WTC11 (cell line): ENCODE measurements around the gene CCDC152. TPM values are rescaled to one million over a fixed set of nuclear protein-coding genes. Genes with fewer than 3 reads are reported as not detected.

Experiments used
- ATAC-seq: fragments of 200-7000 bp; cut with Tn5 transposase; 2 replicates; pipeline ENCODE4 v1.10.0; 2021; ENCODE audit warnings: mild to moderate bottlenecking, moderate library complexity
- CTCF ChIA-PET: fragments of 300-600 bp; sonication (Branson Sonifier 250); formaldehyde crosslinking; loops from one replicate; lab custom pipeline; 2021; ENCODE audit warnings: antibody characterized with exemption; lab: Charles Lee
- POLR2A ChIA-PET: fragments of 350-600 bp; sonication (Branson Sonifier 250); formaldehyde crosslinking; loops from one replicate; lab custom pipeline; 2021; ENCODE audit warnings: antibody characterized with exemption; lab: Charles Lee
- DNase-seq: peaks from one replicate; pipeline ENCODE4 v3.0.0; 2021; ENCODE audit warnings: low spot score
- H3K27ac Mint-ChIP-seq: 2 replicates; pipeline ENCODE4 v1.8.0; 2021; ENCODE audit warnings: mixed read lengths
- H3K27me3 Mint-ChIP-seq: 2 replicates; pipeline ENCODE4 v1.8.0; 2021; ENCODE audit warnings: low read depth, mild to moderate bottlenecking, moderate library complexity, mixed read lengths
- H3K36me3 Mint-ChIP-seq: 2 replicates; pipeline ENCODE4 v1.8.0; 2021; ENCODE audit warnings: mixed read lengths
- H3K4me1 Mint-ChIP-seq: 2 replicates; pipeline ENCODE4 v1.8.0; 2022; ENCODE audit warnings: mixed read lengths
- H3K4me3 Mint-ChIP-seq: 2 replicates; pipeline ENCODE4 v1.8.0; 2021; ENCODE audit warnings: mild to moderate bottlenecking, moderate library complexity, mixed read lengths
- H3K9me3 Mint-ChIP-seq: 2 replicates; pipeline ENCODE4 v1.8.0; 2021; ENCODE audit warnings: mixed read lengths
- AFF4 ChIP-seq: sonication (generic); formaldehyde crosslinking; IDR thresholded peaks from 2 replicates; pipeline ENCODE4 v1.8.1; 2023; ENCODE audit warnings: mild to moderate bottlenecking, missing genetic modification reagents, borderline replicate concordance
- ATF6 ChIP-seq: sonication (generic); formaldehyde crosslinking; IDR thresholded peaks from 2 replicates; pipeline ENCODE4 v1.8.1; 2023; ENCODE audit warnings: mild to moderate bottlenecking, missing genetic modification reagents
- CBFB ChIP-seq: sonication (generic); formaldehyde crosslinking; IDR thresholded peaks from 2 replicates; pipeline ENCODE4 v1.8.1; 2022; ENCODE audit warnings: mild to moderate bottlenecking, low read depth, missing genetic modification reagents
- E2F1 ChIP-seq: sonication (generic); formaldehyde crosslinking; IDR thresholded peaks from 2 replicates; pipeline ENCODE4 v1.8.0; 2022; ENCODE audit warnings: mild to moderate bottlenecking, missing genetic modification reagents
- E2F4 ChIP-seq: sonication (generic); formaldehyde crosslinking; IDR thresholded peaks from 2 replicates; pipeline ENCODE4 v1.8.1; 2022; ENCODE audit warnings: low read depth, mild to moderate bottlenecking, moderate library complexity, missing genetic modification reagents, borderline replicate concordance
- EMX1 ChIP-seq: fragments of 250-450 bp; sonication (Bioruptor Pico); IDR thresholded peaks from 2 replicates; pipeline ENCODE4 v1.8.0; 2021; ENCODE audit warnings: mild to moderate bottlenecking
- ERG ChIP-seq: fragments of 250-450 bp; sonication (Bioruptor Pico); IDR thresholded peaks from 2 replicates; pipeline ENCODE4 v1.8.0; 2021; ENCODE audit warnings: mild to moderate bottlenecking
- JAZF1 ChIP-seq: fragments of 250-450 bp; sonication (Bioruptor Pico); IDR thresholded peaks from 2 replicates; pipeline ENCODE4 v1.9.0; 2021; ENCODE audit warnings: moderate library complexity, mild to moderate bottlenecking, inconsistent platforms
- KAT7 ChIP-seq: sonication (generic); formaldehyde crosslinking; IDR thresholded peaks from 2 replicates; pipeline ENCODE4 v1.8.1; 2023; ENCODE audit warnings: missing genetic modification reagents, mild to moderate bottlenecking, borderline replicate concordance
- NFE2L1 ChIP-seq: sonication (generic); formaldehyde crosslinking; IDR thresholded peaks from 2 replicates; pipeline ENCODE4 v1.8.1; 2023; ENCODE audit warnings: missing genetic modification reagents
- PREB ChIP-seq: sonication (generic); formaldehyde crosslinking; IDR thresholded peaks from 2 replicates; pipeline ENCODE4 v1.8.1; 2022; ENCODE audit warnings: mild to moderate bottlenecking, missing genetic modification reagents, moderate library complexity, borderline replicate concordance
- SMAD4 ChIP-seq: sonication (generic); formaldehyde crosslinking; IDR thresholded peaks from 2 replicates; pipeline ENCODE4 v1.8.0; 2022; ENCODE audit warnings: mild to moderate bottlenecking, missing genetic modification reagents
- TCF7 ChIP-seq: sonication (generic); formaldehyde crosslinking; IDR thresholded peaks from 2 replicates; pipeline ENCODE4 v1.8.0; 2022; ENCODE audit warnings: mild to moderate bottlenecking, low read depth, missing genetic modification reagents, moderate library complexity
- TP53 ChIP-seq: sonication (generic); formaldehyde crosslinking; IDR thresholded peaks from 2 replicates; pipeline ENCODE4 v1.8.1; 2023; ENCODE audit warnings: mild to moderate bottlenecking, missing genetic modification reagents
- USF1 ChIP-seq: sonication (generic); formaldehyde crosslinking; IDR thresholded peaks from 2 replicates; pipeline ENCODE4 v1.8.0; 2022; ENCODE audit warnings: mild to moderate bottlenecking, missing genetic modification reagents
- ZBTB21 ChIP-seq: sonication (generic); formaldehyde crosslinking; IDR thresholded peaks from 2 replicates; pipeline ENCODE4 v1.8.1; 2023; ENCODE audit warnings: mild to moderate bottlenecking, missing genetic modification reagents, borderline replicate concordance
- ZBTB43 ChIP-seq: sonication (generic); formaldehyde crosslinking; IDR thresholded peaks from 2 replicates; pipeline ENCODE4 v1.8.1; 2023; ENCODE audit warnings: mild to moderate bottlenecking, missing genetic modification reagents
- ZNF219 ChIP-seq: sonication (generic); formaldehyde crosslinking; IDR thresholded peaks from 2 replicates; pipeline ENCODE4 v1.8.0; 2023; ENCODE audit warnings: missing genetic modification reagents, mild to moderate bottlenecking, borderline replicate concordance
- ZNF263 ChIP-seq: sonication (generic); formaldehyde crosslinking; IDR thresholded peaks from 2 replicates; pipeline ENCODE4 v1.8.1; 2022; ENCODE audit warnings: low read depth, mild to moderate bottlenecking, moderate library complexity, missing genetic modification reagents
- ZNF512 ChIP-seq: sonication (generic); formaldehyde crosslinking; IDR thresholded peaks from 2 replicates; pipeline ENCODE4 v1.8.1; 2022; ENCODE audit warnings: missing genetic modification reagents, borderline replicate concordance
- ZSCAN18 ChIP-seq: fragments of 250-450 bp; sonication (Bioruptor Pico); IDR thresholded peaks from 2 replicates; pipeline ENCODE4 v2.1.2; 2022; ENCODE audit warnings: mild to moderate bottlenecking, moderate library complexity
- total RNA-seq: library from RNA; stranded (reverse); gene quantifications from 3 replicates; pipeline ENCODE4 v1.2.3, GENCODE V29; 2021

CCDC152 gene
- total RNA-seq, 1 experiment from 2014 or later: 15.1 TPM

GRCh38 chr5:42819745-42820144 lies 63.1 kb downstream of the CCDC152 start (continued):
- TF ChIP-seq ZSCAN18 (CRISPR knock-in tag) (no peak), ZNF263 (no peak), USF1 (CRISPR knock-in tag) (no peak), ZBTB21 (CRISPR knock-in tag) (no peak), E2F1 (CRISPR knock-in tag) (no peak)

- Mint-ChIP-seq H3K4me1 (no peaks in the 10 kb centered on the region), H3K9me3 (no peaks in the 10 kb centered on the region), H3K4me3 (no peak overlapping the region), H3K36me3 (no peaks in the 10 kb centered on the region), H3K27me3 (no peaks in the 10 kb centered on the region), H3K27ac (no peak overlapping the region)
- no peak for DNase-seq
- CTCF ChIA-PET: no interaction called here
- POLR2A ChIA-PET: no interaction called here
- ATAC-seq: no peak
- TF ChIP-seq SMAD4 (CRISPR knock-in tag) (no peak), AFF4 (CRISPR knock-in tag) (no peak), ZBTB43 (no peak), ZNF512 (CRISPR knock-in tag) (no peak), ERG (CRISPR knock-in tag) (no peak), JAZF1 (CRISPR knock-in tag) (no peak), TCF7 (CRISPR knock-in tag) (no peak), EMX1 (no peak), TP53 (CRISPR knock-in tag) (no peak), NFE2L1 (no peak), ZNF219 (CRISPR knock-in tag) (no peak), PREB (CRISPR knock-in tag) (no peak), CBFB (CRISPR knock-in tag) (no peak), ATF6 (no peak), KAT7 (CRISPR knock-in tag) (no peak), E2F4 (CRISPR knock-in tag) (no peak)
Observed at GRCh38 chr5:42822548-42822947, 65.9 kb downstream of the CCDC152 start.
